GM21786 (cell line): ENCODE data around the gene PTPN1.
"Not testable (repeated sequence)": the region's sequence is repeated elsewhere in the genome, so short reads cannot be mapped to it uniquely, and the experiment has no call there.

Experiments
- ATAC-seq: cut with Tn5 transposase; IDR thresholded peaks from one replicate; pipeline ENCODE4 v1.9.1; 2021; ENCODE audit not compliant: unreplicated experiment

The PTPN1 gene

DNA sequence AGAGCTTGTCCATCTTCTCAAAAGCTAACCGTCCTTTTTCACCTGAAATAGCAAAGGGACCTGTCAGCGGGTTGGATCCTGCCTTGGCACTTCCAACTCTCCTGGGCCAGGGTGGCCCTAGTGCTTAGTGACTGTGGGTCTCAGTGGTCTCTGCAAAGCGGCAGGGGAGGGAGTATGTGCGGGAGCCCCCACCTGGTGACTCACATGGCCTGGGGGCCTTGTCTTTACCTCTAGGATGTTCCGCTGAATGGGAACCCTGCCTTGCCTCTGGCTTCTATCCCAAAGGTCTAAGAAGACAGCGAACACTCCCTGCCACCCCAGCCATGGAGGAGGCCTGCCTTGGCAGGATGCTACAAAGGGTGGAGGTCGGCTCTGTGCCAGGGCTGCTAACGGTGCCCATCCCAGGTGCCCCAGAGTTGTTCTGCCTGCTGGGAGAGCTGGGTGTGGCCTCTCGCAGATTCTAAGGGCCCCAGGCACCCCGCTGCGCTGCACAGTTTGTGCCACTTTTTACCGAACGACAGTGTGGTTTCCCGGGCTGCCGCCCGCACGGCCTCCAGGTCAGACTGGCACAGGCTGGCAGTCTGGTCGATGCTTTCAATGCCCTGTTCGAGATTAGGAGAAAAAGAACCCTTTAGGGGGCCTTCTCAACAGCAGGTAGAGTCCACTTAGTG is 77.2 kb downstream of the PTPN1 start:
- no peak for ATAC-seq

DNA sequence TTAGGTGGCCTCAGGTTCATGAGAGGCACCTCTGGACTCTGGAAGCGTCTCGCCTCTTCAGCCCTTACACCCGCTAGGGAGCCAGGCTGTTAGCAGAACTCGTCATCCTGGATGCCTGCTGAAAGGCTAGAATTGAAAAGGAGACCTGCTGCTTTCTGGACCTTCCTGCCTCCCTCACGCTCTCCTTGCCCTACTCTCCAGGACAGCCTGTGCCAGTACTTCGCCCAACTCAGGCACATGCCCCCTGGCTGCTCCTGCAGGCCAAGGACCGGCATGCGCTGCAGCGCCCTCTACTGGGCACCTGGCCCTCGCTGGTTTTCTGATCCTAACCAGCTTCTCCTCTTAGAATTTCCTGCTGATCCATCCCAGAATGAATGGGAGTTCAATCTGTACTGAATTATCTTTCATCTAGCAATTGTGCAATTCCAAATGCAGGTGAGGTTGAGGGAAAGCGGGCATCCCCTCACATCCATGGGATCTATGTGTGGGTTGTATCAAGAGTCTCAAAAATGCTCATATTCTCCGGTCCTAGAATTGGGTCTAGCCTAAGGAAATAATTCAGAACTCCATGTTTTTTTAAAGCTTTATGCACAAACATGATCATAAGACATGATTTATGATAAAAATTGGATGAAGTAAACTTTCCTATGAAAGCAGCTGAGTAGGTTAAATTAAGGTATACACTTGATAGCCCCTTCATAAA is 78.0 kb downstream of the PTPN1 start:
- ATAC-seq = no peak

DNA sequence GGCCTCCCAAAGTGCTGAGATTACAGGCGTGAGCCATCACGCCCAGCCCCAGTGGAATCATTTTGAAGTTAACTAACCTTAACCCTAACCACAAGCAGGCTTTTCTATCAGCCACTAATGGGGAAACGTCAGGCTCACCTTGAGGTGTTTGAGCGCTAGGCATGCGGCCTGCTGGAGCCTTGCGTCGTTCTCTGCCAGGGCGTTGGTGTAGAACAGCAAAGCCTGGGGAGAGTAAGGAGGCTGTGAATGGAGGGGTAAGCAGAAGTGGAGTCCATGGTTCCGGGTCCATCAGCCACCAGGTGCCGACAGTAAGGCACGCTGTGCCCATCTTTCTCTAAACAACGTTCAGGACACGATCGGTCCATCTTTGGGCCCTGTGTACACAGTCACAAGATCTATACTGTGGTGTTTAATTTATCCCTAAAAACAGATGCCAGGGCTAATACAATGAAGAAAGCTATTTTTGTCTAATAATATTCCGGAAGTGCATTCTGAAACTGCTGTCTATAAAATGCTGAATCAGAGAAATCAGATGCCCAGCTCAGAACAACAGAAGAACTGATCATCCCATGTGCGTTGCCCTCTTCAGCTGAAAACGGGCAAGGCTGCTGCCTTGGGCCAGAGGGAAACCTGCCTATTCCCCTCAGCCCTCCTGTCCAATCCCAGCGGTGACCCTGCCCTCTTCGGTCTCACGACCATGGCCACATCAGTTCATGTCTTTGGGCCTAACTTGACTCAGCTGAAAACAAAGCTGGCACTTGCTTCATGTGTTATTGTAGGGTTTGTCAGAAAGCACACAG is 79.6 kb downstream of the PTPN1 start:
- ATAC-seq = no peak

DNA sequence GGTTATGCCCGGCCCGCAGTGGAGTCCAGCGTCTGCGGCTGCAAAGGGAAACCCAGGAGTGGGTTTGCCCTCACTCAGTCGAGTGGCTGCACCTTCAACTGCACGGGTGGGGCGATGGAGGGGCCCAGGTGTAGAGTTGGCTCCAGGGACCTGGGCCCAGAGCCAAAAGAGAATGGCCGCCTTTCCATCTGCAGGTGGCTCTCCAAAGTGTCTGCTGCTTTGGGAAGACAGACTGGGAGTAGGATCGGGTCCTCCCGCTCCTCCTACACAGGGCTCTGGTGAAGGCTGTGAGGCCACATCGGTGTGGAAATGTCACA is 80.1 kb downstream of the PTPN1 start:
- ATAC-seq = no peak

DNA sequence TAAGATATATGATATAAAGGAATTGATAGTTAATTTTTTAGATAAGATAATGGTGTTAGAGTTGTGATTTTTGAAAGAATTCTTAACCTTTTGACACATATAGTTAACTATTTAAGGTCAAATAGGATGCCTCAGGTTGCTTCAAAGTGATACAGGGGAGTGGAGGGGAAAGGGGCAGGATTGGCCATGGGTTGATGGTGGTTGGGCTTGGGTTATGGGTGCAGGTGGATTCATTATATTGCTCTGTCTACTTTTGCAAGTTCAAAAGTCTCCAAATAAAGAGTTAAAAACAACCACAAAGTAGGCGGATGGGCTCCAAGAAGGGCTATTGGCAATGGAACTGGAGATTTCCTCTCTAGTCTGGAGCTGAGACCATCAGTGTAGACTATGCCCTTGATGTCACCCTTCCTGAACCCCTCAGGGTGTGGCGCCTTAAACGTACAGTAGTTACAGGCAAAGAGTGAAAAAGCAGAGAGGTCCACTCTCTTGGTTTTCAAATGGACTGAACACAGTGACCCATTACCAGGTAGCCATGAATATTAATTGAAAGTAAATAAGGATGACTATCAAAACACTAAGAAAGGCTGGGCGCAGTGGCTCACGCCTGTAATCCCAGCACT is 81.2 kb downstream of the PTPN1 start:
- no peak for ATAC-seq

DNA sequence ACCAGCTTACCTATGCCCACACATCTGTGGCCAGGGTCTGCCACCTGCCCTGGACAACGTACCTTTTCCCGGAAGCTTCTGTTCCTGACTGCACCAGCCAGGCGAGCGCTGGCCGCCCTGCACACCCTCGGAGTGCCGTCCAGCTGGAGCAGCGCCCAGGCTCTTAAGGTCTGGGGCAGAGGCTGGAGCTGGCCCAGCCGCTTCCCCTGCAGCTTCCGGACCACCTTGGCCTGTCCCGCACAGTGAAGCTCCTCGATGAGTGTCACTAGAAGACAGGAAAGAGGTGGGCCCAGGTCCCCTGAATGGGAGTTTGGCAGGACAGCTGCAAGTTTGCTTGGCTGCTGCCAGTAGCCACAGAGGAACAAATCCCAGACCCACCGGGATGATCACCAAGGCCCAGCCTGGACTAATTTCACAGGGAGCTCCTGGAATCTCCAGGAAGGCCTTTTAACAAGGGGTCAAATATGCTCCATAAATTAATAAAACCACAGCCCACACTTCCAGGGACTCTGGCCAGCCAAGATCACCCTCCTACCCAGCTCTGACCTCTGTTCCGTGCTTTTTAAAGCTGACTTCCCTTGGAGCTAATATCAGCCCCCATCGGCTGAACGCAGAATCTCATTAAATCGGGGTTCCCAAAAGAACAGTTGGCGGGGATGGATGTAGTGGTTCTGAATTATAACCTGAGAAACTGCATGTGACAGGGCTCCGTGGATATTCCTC is 82.3 kb downstream of the PTPN1 start:
- no peak for ATAC-seq

DNA sequence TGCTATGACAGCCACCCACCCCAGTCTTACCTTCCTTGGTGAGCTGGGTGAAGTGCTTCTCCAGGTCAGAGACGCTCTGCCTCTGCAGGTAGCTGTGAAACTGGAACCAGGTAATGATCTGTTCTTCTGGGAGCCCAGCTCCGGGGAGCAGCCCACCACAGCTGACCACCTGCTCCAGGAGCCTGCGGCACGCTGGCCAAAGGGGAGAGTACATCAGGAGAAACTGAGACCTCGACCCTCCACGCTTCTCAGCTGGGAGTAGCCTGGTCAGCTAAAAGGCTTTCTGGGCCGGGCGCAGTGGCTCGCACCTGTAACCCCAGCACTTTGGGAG is 82.8 kb downstream of the PTPN1 start:
- no peak for ATAC-seq

DNA sequence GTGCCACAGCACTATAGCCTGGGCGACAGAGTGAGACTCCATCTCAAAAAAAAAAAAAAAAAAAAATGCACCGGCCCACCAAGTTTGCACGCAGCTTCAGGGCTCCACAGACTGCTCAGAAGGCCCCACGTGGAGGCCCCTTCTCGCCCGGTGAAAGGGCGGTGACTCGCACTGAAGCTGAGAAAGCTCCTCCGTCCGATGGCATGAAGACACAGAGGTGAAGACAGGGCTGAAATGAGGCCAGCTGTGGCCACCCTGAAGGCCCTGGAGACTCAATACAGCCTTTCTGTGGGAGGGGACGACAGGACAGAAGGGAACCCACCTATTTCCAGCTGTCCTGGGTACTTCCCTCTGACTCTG is 84.0 kb downstream of the PTPN1 start:
- ATAC-seq = no peak

DNA sequence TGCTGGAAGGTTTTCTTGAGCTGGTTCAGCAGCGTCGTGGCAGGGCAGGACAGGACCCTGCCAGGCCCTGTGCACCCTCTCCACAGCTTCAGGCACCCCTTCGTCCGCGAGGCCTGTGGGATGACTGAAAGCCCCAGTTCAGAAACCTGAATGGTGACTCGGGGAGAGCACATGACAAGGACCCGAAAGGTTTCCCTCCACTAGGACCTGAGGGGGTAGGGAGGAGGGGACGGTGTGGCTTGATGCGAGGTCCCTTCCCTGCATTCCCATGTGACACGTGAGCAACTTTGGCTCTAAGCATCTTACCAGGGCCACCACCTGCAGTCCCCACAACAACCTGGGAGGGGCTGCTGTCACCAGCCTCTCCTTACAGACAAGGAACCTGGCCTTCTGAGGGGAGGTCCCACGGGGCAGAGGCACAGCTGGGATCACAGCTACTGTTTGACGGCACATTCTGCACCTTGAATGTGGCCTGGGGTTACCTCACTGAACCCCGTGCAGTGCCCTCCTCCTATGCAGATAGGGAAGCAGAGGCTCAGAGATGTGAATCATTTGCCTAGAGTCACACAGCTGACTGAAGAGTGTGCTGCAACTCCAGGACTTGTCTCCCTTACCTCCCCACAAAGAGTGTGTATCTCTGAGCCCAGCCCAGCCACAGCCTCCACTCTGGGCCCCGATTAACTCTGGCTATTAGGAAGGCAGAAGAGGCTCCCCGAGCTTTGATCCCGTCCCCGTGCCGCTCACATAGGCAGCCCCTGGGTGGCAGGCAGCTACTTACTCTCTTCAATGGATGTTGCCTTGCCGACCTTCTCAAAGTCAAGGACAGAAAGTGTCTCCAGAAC is 84.6 kb downstream of the PTPN1 start:
- ATAC-seq = no peak

DNA sequence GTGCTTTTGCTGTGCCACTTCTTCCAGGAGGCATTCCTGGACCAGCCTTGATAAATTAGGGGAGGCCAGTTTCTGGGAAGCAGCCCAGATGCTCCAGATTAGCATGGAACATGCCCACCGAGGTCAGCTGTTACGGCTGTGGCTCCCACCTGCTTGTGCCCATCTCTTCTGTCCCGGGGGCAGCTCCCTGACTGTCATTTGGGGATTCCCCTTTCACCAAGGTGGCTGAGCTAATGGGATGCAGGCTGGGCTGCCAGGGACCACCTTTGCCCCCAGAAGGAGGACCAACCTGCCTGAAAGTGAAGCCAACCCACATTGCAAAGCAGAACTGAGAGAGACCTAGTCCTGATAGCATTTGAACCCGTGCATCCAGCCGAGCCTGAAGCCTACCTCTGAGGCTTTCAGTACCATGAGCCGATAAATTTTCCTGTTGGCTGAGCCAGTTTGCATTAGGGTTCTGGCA is 85.3 kb downstream of the PTPN1 start:
- no peak for ATAC-seq

DNA sequence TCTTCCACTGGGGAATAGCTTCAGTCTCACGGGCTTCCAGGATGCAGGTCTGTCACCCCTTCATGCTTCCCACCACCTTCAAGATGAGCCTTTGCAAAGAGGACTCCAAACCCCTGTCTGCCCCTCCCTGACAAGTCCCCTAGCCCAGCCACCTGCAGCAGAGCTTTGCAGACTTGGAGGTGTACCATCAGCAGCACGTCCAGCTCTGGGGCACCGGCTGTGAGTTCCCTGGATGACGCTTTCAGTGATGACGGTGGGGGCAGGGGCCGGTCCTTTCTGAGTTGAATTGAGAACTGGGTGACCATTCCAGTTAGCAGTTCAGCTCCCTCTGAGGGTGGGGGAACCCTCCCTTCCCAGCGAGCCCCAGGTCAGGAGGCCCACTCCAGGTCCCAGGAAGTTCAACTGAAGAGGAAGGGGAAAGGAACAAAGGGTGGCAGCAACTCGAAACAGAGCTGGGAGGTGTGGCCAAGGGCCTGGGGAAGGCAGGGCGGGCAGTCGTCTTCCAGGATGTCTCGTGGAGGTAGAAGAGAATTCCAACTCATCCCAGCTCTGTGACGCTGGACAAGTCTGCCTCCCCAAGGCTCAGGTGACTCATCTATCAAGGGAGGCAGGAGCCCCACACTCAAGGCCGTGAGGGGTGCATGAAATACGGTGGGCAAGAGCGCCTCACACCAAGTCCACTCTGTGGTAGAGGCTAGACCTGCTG is 86.0 kb downstream of the PTPN1 start:
- no peak for ATAC-seq

DNA sequence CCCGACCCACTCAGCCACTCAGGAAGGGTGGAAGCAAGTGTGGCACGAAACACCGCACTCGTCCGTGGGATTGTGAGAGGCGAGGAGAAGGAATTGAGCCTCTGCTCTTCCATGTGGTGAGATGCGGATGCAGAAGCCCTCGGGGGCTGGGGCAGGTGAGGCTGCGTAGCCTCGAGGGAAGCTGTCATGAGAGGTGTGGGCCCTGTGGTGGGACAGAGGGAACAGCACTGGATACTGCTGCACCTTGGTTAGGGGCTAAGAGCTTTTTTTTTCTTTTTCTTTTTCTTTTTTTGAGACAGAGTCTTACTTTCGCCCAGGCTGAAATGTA is 86.5 kb downstream of the PTPN1 start:
- ATAC-seq = no peak

DNA sequence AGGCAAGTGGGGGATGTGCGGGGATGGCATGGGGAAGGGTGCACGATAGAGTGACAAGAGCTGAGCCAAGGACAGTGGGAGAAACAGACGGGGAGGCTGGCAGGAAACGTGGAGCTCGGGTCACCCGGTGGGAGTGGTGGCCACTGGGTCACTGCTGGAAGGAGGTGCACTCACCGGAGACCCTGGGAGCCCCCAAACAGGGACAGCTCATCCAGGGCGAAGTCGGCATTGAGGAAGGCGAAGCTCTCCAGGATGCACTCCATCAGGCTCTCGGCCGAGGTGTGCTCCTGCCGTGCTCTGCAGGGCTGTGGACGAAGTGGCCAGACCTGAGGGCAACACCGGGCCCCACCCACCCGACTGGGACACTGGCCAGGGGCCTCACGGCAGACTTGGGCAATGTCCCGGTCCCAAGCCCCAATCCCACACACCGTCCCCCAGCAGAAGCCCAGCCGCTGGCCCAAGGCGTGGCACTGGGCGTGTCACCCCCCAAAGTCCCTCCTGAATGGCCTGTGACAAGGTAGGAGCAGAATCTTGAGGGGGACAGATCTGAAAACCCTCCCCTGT is 87.3 kb downstream of the PTPN1 start:
- no peak for ATAC-seq

DNA sequence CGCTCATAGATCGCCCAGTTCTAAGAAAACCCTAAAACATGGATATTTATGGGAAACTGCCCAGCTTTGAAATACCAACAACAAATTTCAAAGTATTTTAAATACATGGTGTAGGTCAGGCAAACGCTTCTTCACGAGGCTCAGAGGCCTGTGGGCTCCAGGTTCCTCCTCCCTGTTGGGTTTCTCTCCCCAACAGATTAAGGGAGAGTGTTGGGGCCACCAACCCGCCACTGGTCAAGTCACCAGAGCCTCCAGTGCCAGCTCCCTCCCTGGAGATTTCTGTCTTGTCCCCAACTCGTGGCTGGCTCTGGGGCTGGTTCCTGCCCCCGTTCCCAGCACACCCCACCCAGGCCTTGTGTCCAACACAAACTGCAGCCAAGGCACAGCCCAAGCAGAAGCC is 87.9 kb downstream of the PTPN1 start:
- no peak for ATAC-seq

DNA sequence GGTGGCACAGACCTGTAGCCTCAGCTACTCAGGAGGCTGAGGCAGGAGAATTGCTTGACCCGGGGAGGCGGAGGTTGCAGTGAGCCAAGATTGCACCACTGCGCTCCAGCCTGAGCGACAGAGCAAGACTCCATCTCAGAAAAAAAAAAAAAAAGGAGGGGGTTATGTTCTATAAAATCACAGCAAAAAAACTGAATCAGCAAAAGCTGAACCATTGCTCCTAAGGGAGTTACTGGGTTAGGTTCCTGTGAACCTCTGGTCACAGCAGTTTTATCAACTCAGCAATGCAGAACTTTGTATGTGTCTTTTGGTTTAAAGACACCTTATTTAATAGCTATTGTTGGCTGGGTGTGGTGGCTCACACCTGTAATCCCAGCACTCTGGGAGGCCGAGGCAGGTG is 88.6 kb downstream of the PTPN1 start:
- ATAC-seq = not testable (repeated sequence)

DNA sequence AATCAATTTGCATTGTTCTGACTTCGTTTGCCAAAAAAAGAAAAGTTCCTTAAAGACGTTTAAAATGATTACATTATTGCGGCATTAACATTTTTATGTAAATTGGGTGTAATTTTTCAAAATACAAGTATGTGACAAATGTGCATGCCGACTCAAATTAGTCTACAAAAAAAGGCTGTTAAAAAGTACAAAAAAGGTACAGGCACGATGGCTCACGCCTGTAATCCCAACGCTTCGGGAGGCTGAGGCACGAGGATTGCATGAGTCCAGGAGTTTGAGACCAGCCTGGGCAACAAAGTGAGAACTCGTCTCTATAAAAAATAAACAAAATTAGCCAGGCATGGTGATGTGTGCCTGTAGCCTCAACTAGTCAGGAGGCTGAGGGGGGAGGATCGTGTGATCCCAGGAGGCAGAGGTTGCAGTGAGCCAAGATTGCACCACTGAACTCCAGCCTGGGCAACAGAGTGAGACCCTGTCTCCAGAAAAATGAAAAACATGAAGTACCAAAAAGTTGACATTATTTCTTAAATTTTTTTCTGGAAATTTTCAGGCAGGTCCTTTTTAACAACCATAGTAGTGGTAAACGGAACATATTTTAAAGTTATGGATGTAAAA is 90.2 kb downstream of the PTPN1 start:
- no peak for ATAC-seq

DNA sequence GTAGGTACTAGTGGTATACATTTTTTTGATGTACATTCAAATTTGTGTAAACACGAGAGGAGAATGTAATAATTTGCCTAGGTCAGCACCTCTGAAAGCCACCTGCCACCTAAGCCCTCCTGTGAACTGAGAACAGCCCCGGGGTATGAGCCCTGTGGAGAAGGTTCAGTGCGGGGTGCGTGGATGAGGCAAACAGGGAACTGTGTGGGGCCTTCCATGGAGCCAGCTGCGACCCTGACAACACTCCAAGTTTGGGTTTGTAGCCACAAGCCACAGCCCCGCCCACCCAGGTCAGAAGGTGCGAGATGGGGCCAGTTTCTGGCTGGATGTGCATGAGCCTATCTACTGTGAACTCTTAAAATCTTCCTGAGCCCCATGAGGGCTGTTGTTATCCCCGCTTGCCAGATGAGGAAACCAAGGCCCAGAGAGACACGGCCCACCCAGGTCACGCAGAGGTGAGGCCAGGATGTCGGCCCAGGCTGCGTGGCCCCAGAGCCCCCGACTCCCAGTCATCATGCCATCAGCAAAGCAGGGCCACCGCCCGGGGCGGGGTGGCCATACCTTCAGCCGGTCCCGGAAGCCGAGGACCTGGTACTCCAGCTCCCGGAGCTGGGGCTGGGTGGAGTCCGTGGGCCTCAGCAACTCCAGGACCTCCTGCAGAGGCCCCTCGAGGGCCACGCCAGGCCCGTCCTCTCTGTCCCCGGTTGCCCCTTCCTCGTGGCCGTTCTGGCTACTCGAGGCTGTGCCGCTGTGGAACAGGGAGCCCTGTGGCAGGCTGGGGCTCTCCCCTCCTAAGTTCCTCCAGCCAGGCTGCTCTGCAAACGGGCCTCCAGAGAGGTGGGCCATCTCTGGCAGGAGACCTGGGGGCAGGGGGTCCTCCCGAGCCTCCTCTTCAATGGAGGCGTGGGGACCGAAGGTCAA is 91.6 kb downstream of the PTPN1 start:
- no peak for ATAC-seq

DNA sequence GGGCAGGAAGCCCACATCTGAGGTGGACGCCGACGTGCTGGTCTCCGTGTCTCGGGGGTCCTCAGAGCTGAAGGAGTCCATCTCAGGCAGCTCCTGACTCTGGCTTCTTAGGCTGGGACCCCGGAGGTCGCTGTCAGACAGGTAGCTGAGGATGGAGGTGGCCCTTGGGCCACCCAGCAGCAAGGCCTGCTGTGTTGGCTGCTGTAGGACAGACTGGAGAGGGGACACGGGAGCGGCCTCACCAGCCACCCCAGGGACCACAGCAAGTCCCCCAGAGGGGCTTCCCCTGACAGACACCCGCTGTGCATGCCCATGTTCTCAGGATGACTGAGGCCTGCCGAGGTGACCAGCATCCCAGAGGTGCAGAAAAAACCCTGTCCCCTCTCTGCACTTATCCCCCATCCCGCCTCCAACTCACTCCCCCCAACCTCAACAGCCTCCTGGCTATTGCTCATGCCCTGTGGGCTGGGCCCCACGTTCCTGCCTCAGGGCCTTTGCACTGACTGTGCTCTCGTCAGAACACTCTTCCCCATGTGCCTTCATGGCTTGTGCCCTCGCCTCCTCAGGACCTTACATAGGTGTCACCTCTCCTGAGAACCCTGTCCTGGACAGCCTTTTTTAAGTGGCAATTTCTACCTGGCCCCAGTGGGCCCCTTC is 92.4 kb downstream of the PTPN1 start:
- no peak for ATAC-seq
